K562 (cell line): ENCODE measurements around the gene RPEL1. TPM values are rescaled to one million over a fixed set of nuclear protein-coding genes. Genes with fewer than 3 reads are reported as not detected.

Source experiments
- ARID1B ChIP-seq: fragments of 450-650 bp; IDR thresholded peaks from 2 replicates; pipeline ENCODE4 v1.6.1; 2016; ENCODE audit warnings: antibody characterized with exemption, mild to moderate bottlenecking, inconsistent platforms
- ATF3 ChIP-seq, 2 experiments: fragments of 450-650 bp in 1 of 2; sonication (generic) in 1 of 2; formaldehyde crosslinking in 1 of 2; IDR thresholded peaks in 1 of 2; conservative IDR thresholded peaks in 1 of 2; 2 replicates each; pipeline versions ENCODE4 v1.6.1 to v1.8.1; 2016 to 2023; ENCODE audit warnings: mild to moderate bottlenecking in 2 of 2, moderate library complexity in 2 of 2, inconsistent platforms in 1 of 2, missing genetic modification reagents in 1 of 2
- C11orf30 ChIP-seq: fragments of 450-650 bp; IDR thresholded peaks from 2 replicates; pipeline ENCODE4 v1.6.1; 2016; ENCODE audit warnings: low read depth, mild to moderate bottlenecking
- DPF2 ChIP-seq: fragments of 450-650 bp; IDR thresholded peaks from 2 replicates; pipeline ENCODE4 v1.6.1; 2016
- FOS ChIP-seq: IDR thresholded peaks from 3 replicates; pipeline ENCODE4 v1.6.1; 2011; ENCODE audit not compliant: insufficient read length; ENCODE audit errors: extremely low read depth
- FOSL1 ChIP-seq: fragments of 200-800 bp; sonication (Bioruptor generic); conservative IDR thresholded peaks from 2 replicates; pipeline ENCODE4 v1.6.1; 2016; ENCODE audit warnings: missing genetic modification characterization, missing compliant biosample characterization
- GABPA ChIP-seq: fragments of 200-800 bp; sonication (Bioruptor generic); conservative IDR thresholded peaks from 2 replicates; pipeline ENCODE4 v1.6.1; 2016; ENCODE audit warnings: low read depth, missing genetic modification characterization, missing compliant biosample characterization
- HMG20B ChIP-seq: fragments of 250-450 bp; sonication (Bioruptor Pico); IDR thresholded peaks from 2 replicates; pipeline ENCODE4 v1.5.0; 2021; ENCODE audit warnings: mild to moderate bottlenecking
- MAFK ChIP-seq: IDR thresholded peaks from 2 replicates; pipeline ENCODE4 v1.6.1; 2011; ENCODE audit warnings: low read length, improper control_type of control experiment
- NFE2 ChIP-seq: IDR thresholded peaks from 2 replicates; pipeline ENCODE4 v1.6.1; 2014; ENCODE audit warnings: antibody characterized with exemption, low read depth
- SMARCA4 ChIP-seq: fragments of 450-650 bp; IDR thresholded peaks from 2 replicates; pipeline ENCODE4 v1.6.1; 2016
- TSC22D4 ChIP-seq: fragments of 450-650 bp; IDR thresholded peaks from 2 replicates; pipeline ENCODE4 v1.6.1; 2016; ENCODE audit warnings: missing genetic modification characterization, missing biosample characterization, control low read depth
- UBTF ChIP-seq, 2 experiments: IDR thresholded peaks; 2 replicates each; pipeline ENCODE4 v1.6.1; 2012; ENCODE audit warnings: improper control_type of control experiment in 2 of 2, low read depth in 2 of 2, low read length in 2 of 2, borderline replicate concordance in 1 of 2
- ZBTB34 ChIP-seq: fragments of 250-450 bp; sonication (Bioruptor Pico); IDR thresholded peaks from 2 replicates; pipeline ENCODE4 v1.8.0; 2021; ENCODE audit warnings: mild to moderate bottlenecking, moderate library complexity
- ZNF146 ChIP-seq: IDR thresholded peaks from one replicate; pipeline ENCODE4 v1.6.1; 2018; ENCODE audit warnings: missing compliant biosample characterization; ENCODE audit not compliant: unreplicated experiment
- polyA plus RNA-seq, 8 experiments: library from polyadenylated mRNA; depleted of rRNA in 4 of 8; stranded (reverse) in 5 of 8; unstranded in 3 of 8; fragments of >200 nt; fragmentation: Nextera tagmentation in 2 of 8; fragmentation: Illumina TruSeq in 1 of 8; extraction: Ambion mirVana in 2 of 8; extraction: Trizol in 1 of 8; gene quantifications; 2 replicates each; pipeline versions ENCODE4 v1.2.1 to v1.2.3, GENCODE V29; 2011 to 2014; ENCODE audit warnings: inconsistent platforms in 1 of 8, missing spikeins in 1 of 8
- total RNA-seq, 7 experiments: library from RNA; depleted of rRNA in 6 of 7; stranded (reverse); fragments of >200 nt in 6 of 7; fragmentation: Illumina TruSeq in 2 of 7; extraction: Trizol in 2 of 7; gene quantifications; 2 replicates each; pipeline versions ENCODE4 v1.2.1 to v1.2.3, GENCODE V29; 2011 to 2021; ENCODE audit warnings: low replicate concordance in 1 of 7
- TF ChIP-seq, protein P1 (sequence below): sonication (generic); formaldehyde crosslinking; IDR thresholded peaks from 2 replicates; pipeline ENCODE4 v1.8.1; 2022; ENCODE audit warnings: missing genetic modification reagents

The RPEL1 gene
- total and polyA plus RNA-seq, 9 of the 15 experiments (the other 6 are each of a cell fraction or from before 2014, with no cell fraction given): 0.04 to 0.15 (median 0.07) TPM; not detected in 4

DNA sequence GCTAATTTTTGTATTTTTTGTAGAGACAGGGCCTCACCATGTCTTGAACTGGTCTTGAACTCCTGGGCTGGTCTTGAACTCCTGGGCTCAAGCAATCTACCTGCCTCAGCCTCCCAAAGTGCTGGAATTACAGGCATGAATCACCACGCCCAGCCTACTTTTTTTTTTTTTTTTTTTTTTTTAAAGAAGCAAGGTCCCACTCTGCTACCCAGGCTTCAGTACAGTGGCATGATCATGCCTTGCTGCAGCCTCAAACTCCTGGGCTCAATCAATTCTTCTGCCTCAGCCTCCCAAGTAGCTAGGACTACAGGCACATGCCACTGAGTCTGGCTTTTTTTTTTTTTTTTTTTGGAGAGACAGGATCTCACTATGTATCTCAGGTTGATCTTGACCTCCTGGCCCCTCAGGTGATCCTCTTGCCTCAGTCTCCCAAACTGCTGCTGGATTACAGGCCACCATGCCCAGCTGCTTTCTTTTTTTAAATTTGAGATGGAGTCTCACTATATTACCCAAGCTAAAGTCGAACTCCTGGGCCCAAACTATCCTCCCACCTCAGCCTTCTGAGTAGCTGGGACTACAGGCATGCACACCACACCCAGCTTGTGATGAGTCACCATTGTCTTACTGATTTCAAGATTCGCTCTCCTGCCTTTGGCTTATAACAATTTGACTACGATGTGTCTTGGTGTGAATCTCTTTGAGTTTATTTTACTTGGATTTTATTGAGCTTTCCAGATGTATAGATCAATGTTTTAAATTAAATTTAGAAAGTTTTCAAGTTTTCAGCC is 9.0 kb downstream of the RPEL1 start (continued):
- no peak for TF ChIP-seq UBTF (IDR thresholded peaks at IDR 0.05; ENCODE audit: borderline replicate concordance in 1 of 2, low read depth in 2 of 2, low read length in 2 of 2)
- TF ChIP-seq NFE2: peak; percentile 64
- TF ChIP-seq FOS: peak; percentile 21
- peak; percentile 46; the same call in 1 of the 2 replicates for TF ChIP-seq MAFK
- peak; percentile 69 for TF ChIP-seq C11orf30
- TF ChIP-seq, protein P1, sequence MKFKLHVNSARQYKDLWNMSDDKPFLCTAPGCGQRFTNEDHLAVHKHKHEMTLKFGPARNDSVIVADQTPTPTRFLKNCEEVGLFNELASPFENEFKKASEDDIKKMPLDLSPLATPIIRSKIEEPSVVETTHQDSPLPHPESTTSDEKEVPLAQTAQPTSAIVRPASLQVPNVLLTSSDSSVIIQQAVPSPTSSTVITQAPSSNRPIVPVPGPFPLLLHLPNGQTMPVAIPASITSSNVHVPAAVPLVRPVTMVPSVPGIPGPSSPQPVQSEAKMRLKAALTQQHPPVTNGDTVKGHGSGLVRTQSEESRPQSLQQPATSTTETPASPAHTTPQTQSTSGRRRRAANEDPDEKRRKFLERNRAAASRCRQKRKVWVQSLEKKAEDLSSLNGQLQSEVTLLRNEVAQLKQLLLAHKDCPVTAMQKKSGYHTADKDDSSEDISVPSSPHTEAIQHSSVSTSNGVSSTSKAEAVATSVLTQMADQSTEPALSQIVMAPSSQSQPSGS: no peak
- TF ChIP-seq ZBTB34: no peak
- peak; percentile 85 for TF ChIP-seq FOSL1
- no peak for TF ChIP-seq GABPA (tag)
- peak; percentile 94 for TF ChIP-seq ATF3 (IDR thresholded peaks at IDR 0.05)
- no peak for TF ChIP-seq ATF3 (CRISPR knock-in tag; conservative IDR thresholded peaks at IDR 0.05)
- peak; percentile 54 for TF ChIP-seq ARID1B
- TF ChIP-seq SMARCA4: peak; percentile 56; the same call in 1 of the 2 replicates
- TF ChIP-seq ZNF146 (CRISPR knock-in tag): no peak
- TF ChIP-seq TSC22D4 (tag): no peak
- peak; percentile 69 for TF ChIP-seq DPF2
- no peak for TF ChIP-seq HMG20B (CRISPR knock-in tag)
